Spleen (tissue), 7 donors: ENCODE measurements around the gene TTC24.

ENCODE experiments used
- CTCF ChIP-seq, 11 experiments: fragments of 200-600 bp in 7 of 11; fragments of 450-650 bp in 4 of 11; sonication (generic) in 4 of 11; IDR thresholded peaks in 8 of 11; conservative IDR thresholded peaks in 3 of 11; 1 replicate in 7 of 11; 2 replicates in 4 of 11; pipeline versions ENCODE4 v1.4.0 to v1.8.0; 2016 to 2021; ENCODE audit warnings: antibody characterized with exemption in 11 of 11, inconsistent platforms in 4 of 11, mild to moderate bottlenecking in 1 of 11
- POLR2A ChIP-seq, 3 donors: fragments of 450-650 bp; IDR thresholded peaks; one replicate each; pipeline ENCODE4 v1.5.1; 2017; ENCODE audit warnings: antibody characterized with exemption in 3 of 3, mild to moderate bottlenecking in 1 of 3
- POLR2AphosphoS5 ChIP-seq, 3 donors: sonication (generic); formaldehyde crosslinking; IDR thresholded peaks; one replicate each; pipeline ENCODE4 v1.5.1; 2017; ENCODE audit warnings: antibody characterized with exemption in 3 of 3
- donor health status: DM: no; HTN: no; CAD: no; lungs with moderate emphysema.
- donor health status: DM: no; HTN: no; CAD: no.
- donor health status: DM: no; HTN: no; CAD: no.

- peak in 2 of 11 experiments; percentile 4 to 11 for TF ChIP-seq CTCF (IDR thresholded peaks at IDR 0.05 in 8 of 11, conservative IDR thresholded peaks at IDR 0.05 in 3 of 11)
- TF ChIP-seq POLR2AphosphoS5 (IDR thresholded peaks at IDR 0.05): no peak
- TF ChIP-seq POLR2A (IDR thresholded peaks at IDR 0.05): no peak
These were observed 39.5 kb downstream of the TTC24 start, which contains the start of gene HAPLN2 for GRCh38 chr1:156618853-156619581.
